H1 (cell line): ENCODE data around the gene EPB41L2. TPM values are rescaled to one million over a fixed set of nuclear protein-coding genes. Genes with fewer than 3 reads are reported as not detected.
A peak's percentile ranks its signal among the peaks of the same experiment; 100 is the strongest.

Experiments
- CTCF ChIA-PET: fragments of 300-600 bp; sonication (Branson Sonifier 250); formaldehyde crosslinking; loops from one replicate; lab custom pipeline; 2021; ENCODE audit not compliant: partially characterized antibody; lab: Charles Lee
- POLR2A ChIA-PET: fragments of 300-600 bp; sonication (Branson Sonifier 250); formaldehyde crosslinking; loops from one replicate; lab custom pipeline; 2021; ENCODE audit warnings: inconsistent platforms; ENCODE audit not compliant: partially characterized antibody; lab: Charles Lee
- DNase-seq, 2 experiments: peaks; one replicate each; pipeline versions ENCODE4 v3.0.0 to v3.0.0-alpha.2; 2010 to 2022; ENCODE audit warnings: low spot score in 2 of 2, low read depth in 1 of 2, mixed read lengths in 1 of 2
- FAIRE-seq: peaks from 2 replicates; lab custom pipeline; 2011; peaks lifted over from hg19 to GRCh38; lab: Jason Lieb, UNC
- H2AFZ ChIP-seq: 2 replicates; pipeline ENCODE4 v1.8.1; 2012; ENCODE audit warnings: low read length, inconsistent platforms
- H2AK5ac ChIP-seq: 2 replicates; pipeline ENCODE4 v1.6.1; 2013; ENCODE audit warnings: low read depth, low read length
- H2BK120ac ChIP-seq: replicated peaks from 2 replicates; pipeline ENCODE3; 2013; ENCODE audit warnings: low read depth, low read length, inconsistent platforms
- H2BK12ac ChIP-seq: 2 replicates; pipeline ENCODE4 v1.6.1; 2013; ENCODE audit warnings: low read depth, low read length
- H2BK15ac ChIP-seq: 2 replicates; pipeline ENCODE4 v1.6.1; 2013; ENCODE audit warnings: low read length
- H2BK20ac ChIP-seq: 2 replicates; pipeline ENCODE4 v1.6.1; 2013; ENCODE audit warnings: low read length
- H2BK5ac ChIP-seq: 2 replicates; pipeline ENCODE4 v1.6.1; 2013; ENCODE audit warnings: low read depth, low read length
- H3K14ac ChIP-seq: 2 replicates; pipeline ENCODE4 v1.6.1; 2013; ENCODE audit warnings: inconsistent platforms; ENCODE audit not compliant: insufficient read length
- H3K18ac ChIP-seq: 2 replicates; pipeline ENCODE4 v1.6.1; 2013; ENCODE audit warnings: low read length; ENCODE audit errors: extremely low read depth
- H3K23ac ChIP-seq: 2 replicates; pipeline ENCODE4 v1.6.1; 2013; ENCODE audit warnings: inconsistent platforms; ENCODE audit not compliant: insufficient read length
- H3K23me2 ChIP-seq: 2 replicates; pipeline ENCODE4 v1.6.1; 2013; ENCODE audit warnings: low read depth, low read length
- H3K27ac ChIP-seq: 2 replicates; pipeline ENCODE4 v1.6.1; 2011; ENCODE audit warnings: low read depth, low read length, inconsistent platforms
- H3K27me3 ChIP-seq, 4 experiments: replicated peaks in 1 of 4; 1 replicate in 1 of 4; 2 replicates in 3 of 4; pipeline versions ENCODE4 v1.6.1 to v1.8.1; 2011 to 2013; ENCODE audit warnings: low read length in 3 of 4, mild to moderate bottlenecking in 3 of 4, inconsistent platforms in 2 of 4, mixed read lengths in 2 of 4, moderate library complexity in 1 of 4; ENCODE audit not compliant: control insufficient read depth in 3 of 4, insufficient read depth in 3 of 4; ENCODE audit errors: extremely low read depth in 1 of 4
- H3K36me3 ChIP-seq, 4 experiments: 2 replicates each; pipeline versions ENCODE4 v1.6.1 to v1.8.1; 2011 to 2013; ENCODE audit warnings: mild to moderate bottlenecking in 4 of 4, low read length in 3 of 4, moderate library complexity in 2 of 4, control low read depth in 1 of 4, inconsistent platforms in 1 of 4; ENCODE audit not compliant: insufficient read depth in 4 of 4, control insufficient read depth in 2 of 4
- H3K4ac ChIP-seq: replicated peaks from 2 replicates; pipeline ENCODE3; 2013; ENCODE audit warnings: low read length, low read depth, mixed read lengths, inconsistent platforms; ENCODE audit not compliant: insufficient read length
- H3K4me1 ChIP-seq, 4 experiments: replicated peaks in 1 of 4; 1 replicate in 1 of 4; 2 replicates in 3 of 4; pipeline versions ENCODE4 v1.6.1 to v1.8.1; 2011 to 2013; ENCODE audit warnings: low read length in 3 of 4, inconsistent platforms in 2 of 4, mixed read lengths in 1 of 4; ENCODE audit not compliant: insufficient read depth in 4 of 4, control insufficient read depth in 3 of 4
- H3K4me2 ChIP-seq, 2 experiments: 2 replicates each; pipeline versions ENCODE4 v1.6.1 to v1.8.1; 2011 to 2013; ENCODE audit warnings: low read depth in 2 of 2, low read length in 2 of 2, control low read depth in 1 of 2, inconsistent platforms in 1 of 2, mild to moderate bottlenecking in 1 of 2; ENCODE audit not compliant: insufficient read depth in 1 of 2
- H3K4me3 ChIP-seq, 4 experiments: fragments of 200-600, 300-600 bp in 1 of 4; sonication (generic), shearing (Covaris generic), sonication (Bioruptor Twin) in 1 of 4; 2 replicates each; pipeline versions ENCODE4 v1.5.1 to v1.8.1; 2011 to 2016; ENCODE audit warnings: low read length in 4 of 4, low read depth in 3 of 4, control low read depth in 2 of 4, inconsistent platforms in 2 of 4, mild to moderate bottlenecking in 2 of 4, mixed read lengths in 1 of 4, moderate library complexity in 1 of 4; ENCODE audit not compliant: insufficient read depth in 2 of 4; ENCODE audit errors: extremely low read depth in 1 of 4
- H3K56ac ChIP-seq: replicated peaks from 2 replicates; pipeline ENCODE3; 2013; ENCODE audit warnings: low read depth, mild to moderate bottlenecking, mixed read lengths, low read length, inconsistent platforms; ENCODE audit not compliant: insufficient read length
- H3K79me1 ChIP-seq: 2 replicates; pipeline ENCODE4 v1.6.1; 2013; ENCODE audit warnings: low read depth, low read length, control low read depth
- H3K79me2 ChIP-seq, 2 experiments: 2 replicates each; pipeline versions ENCODE4 v1.6.1 to v1.8.1; 2012 to 2013; ENCODE audit warnings: low read length in 2 of 2, mild to moderate bottlenecking in 2 of 2, inconsistent platforms in 1 of 2; ENCODE audit not compliant: insufficient read depth in 2 of 2, control insufficient read depth in 1 of 2
- H3K9ac ChIP-seq, 4 experiments: replicated peaks in 1 of 4; 1 replicate in 1 of 4; 2 replicates in 3 of 4; pipeline versions ENCODE4 v1.6.1 to v1.8.1; 2011 to 2013; ENCODE audit warnings: low read depth in 3 of 4, low read length in 3 of 4, control low read depth in 2 of 4, mild to moderate bottlenecking in 2 of 4, moderate library complexity in 2 of 4, inconsistent platforms in 1 of 4; ENCODE audit errors: extremely low read depth in 1 of 4
- H3K9me3 ChIP-seq, 2 experiments: 2 replicates each; pipeline versions ENCODE4 v1.6.1 to v1.8.1; 2012 to 2013; ENCODE audit warnings: mild to moderate bottlenecking in 2 of 2, moderate library complexity in 2 of 2, control low read depth in 1 of 2, inconsistent platforms in 1 of 2, low read depth in 1 of 2, low read length in 1 of 2, mixed read lengths in 1 of 2; ENCODE audit not compliant: insufficient read depth in 2 of 2
- H4K20me1 ChIP-seq, 2 experiments: replicated peaks in 1 of 2; 2 replicates each; pipeline versions ENCODE3 to v1.8.1; 2011 to 2013; ENCODE audit warnings: inconsistent platforms in 2 of 2, low read length in 2 of 2, mild to moderate bottlenecking in 1 of 2; ENCODE audit not compliant: insufficient read depth in 2 of 2, control insufficient read depth in 1 of 2
- H4K5ac ChIP-seq: 2 replicates; pipeline ENCODE4 v1.6.1; 2013; ENCODE audit warnings: low read length, low read depth, mixed read lengths, inconsistent platforms; ENCODE audit not compliant: insufficient read length
- H4K8ac ChIP-seq: 2 replicates; pipeline ENCODE4 v1.8.0; 2013; ENCODE audit warnings: mild to moderate bottlenecking, moderate library complexity, low read length, inconsistent platforms; ENCODE audit not compliant: insufficient read depth; ENCODE audit errors: extremely low read depth
- H4K91ac ChIP-seq: replicated peaks from 2 replicates; pipeline ENCODE3; 2013; ENCODE audit warnings: low read length, mixed read lengths, inconsistent platforms; ENCODE audit not compliant: insufficient read length
- CBX5 ChIP-seq: fragments of 300-800, 300-1000 bp; sonication (generic); IDR thresholded peaks from 2 replicates; pipeline ENCODE4 v1.7.1; 2016; ENCODE audit warnings: antibody characterized with exemption, low read length, low read depth
- HDAC2 ChIP-seq, 2 experiments: fragments of 300-600 bp in 1 of 2; sonication (generic) in 1 of 2; IDR thresholded peaks; 2 replicates each; pipeline ENCODE4 v1.6.1; 2011 to 2012; ENCODE audit warnings: low read depth in 2 of 2, low read length in 2 of 2, mild to moderate bottlenecking in 2 of 2, moderate library complexity in 2 of 2, borderline replicate concordance in 1 of 2, inconsistent platforms in 1 of 2
- PHF8 ChIP-seq: fragments of 200-600 bp; sonication (generic); conservative IDR thresholded peaks from 2 replicates; pipeline ENCODE4 v1.7.1; 2012; ENCODE audit warnings: low read depth, mild to moderate bottlenecking, inconsistent platforms, low read length, moderate library complexity
- SIN3A ChIP-seq, 2 experiments: IDR thresholded peaks in 1 of 2; conservative IDR thresholded peaks in 1 of 2; 2 replicates each; pipeline ENCODE4 v1.6.1; 2011 to 2012; ENCODE audit warnings: low read length in 2 of 2, improper control_type of control experiment in 1 of 2, low read depth in 1 of 2, mild to moderate bottlenecking in 1 of 2
- SIRT6 ChIP-seq: IDR thresholded peaks from one replicate; pipeline ENCODE4 v1.7.1; 2012; ENCODE audit warnings: low read length, inconsistent platforms
- SP1 ChIP-seq: IDR thresholded peaks from 2 replicates; pipeline ENCODE4 v1.6.1; 2011; ENCODE audit warnings: low read depth, low read length
- SP2 ChIP-seq: IDR thresholded peaks from 2 replicates; pipeline ENCODE4 v1.6.1; 2012; ENCODE audit warnings: mild to moderate bottlenecking, low read length, inconsistent platforms
- SP4 ChIP-seq: IDR thresholded peaks from 2 replicates; pipeline ENCODE4 v1.6.1; 2012; ENCODE audit warnings: low read length, inconsistent platforms
- TAF7 ChIP-seq: optimal IDR thresholded peaks from 2 replicates; pipeline ENCODE3; 2011; ENCODE audit warnings: low read depth, mild to moderate bottlenecking, inconsistent platforms, low read length, moderate library complexity, borderline replicate concordance
- TCF12 ChIP-seq: IDR thresholded peaks from 2 replicates; pipeline ENCODE4 v1.6.1; 2011; ENCODE audit warnings: low read depth, mild to moderate bottlenecking, low read length
- YY1 ChIP-seq: IDR thresholded peaks from 2 replicates; pipeline ENCODE4 v1.6.1; 2011; ENCODE audit warnings: low read depth, mild to moderate bottlenecking, low read length
- ZNF274 ChIP-seq: IDR thresholded peaks from 2 replicates; pipeline ENCODE4 v1.7.0; 2012; ENCODE audit warnings: low read length, borderline replicate concordance; ENCODE audit errors: extremely low read depth
- WGBS, 2 experiments: shearing (Covaris generic) in 1 of 2; methylation state at CpG; one replicate each; pipeline versions ENCODE4 v1.1.6 to v1.1.7; 2013 to 2015; ENCODE audit warnings: low lambda C conversion rate in 2 of 2, mixed read lengths in 2 of 2, inconsistent platforms in 1 of 2, low coverage in 1 of 2, missing lambda C conversion rate in 1 of 2; ENCODE audit not compliant: insufficient replicate concordance in 2 of 2, insufficient coverage in 1 of 2, insufficient read length in 1 of 2; ENCODE audit errors: extremely low coverage in 1 of 2, missing lambda C conversion rate in 1 of 2; 5-methylcytosine and 5-hydroxymethylcytosine counted together
- polyA plus RNA-seq, 7 experiments: library from polyadenylated mRNA; depleted of rRNA in 3 of 7; stranded (reverse) in 5 of 7; unstranded in 2 of 7; fragments of >200 nt in 5 of 7; fragments of 200-250 nt in 2 of 7; gene quantifications; 1 replicate in 5 of 7; 2 replicates in 1 of 7; 4 replicates in 1 of 7; pipeline versions ENCODE4 v1.2.1 to v1.2.3, GENCODE V29; 2011 to 2013; ENCODE audit warnings: missing spikeins in 2 of 7, mixed read lengths in 2 of 7
- total RNA-seq: library from RNA; stranded (reverse); fragmentation: NEBNext Ultra II Directional; extraction: Animal tissue kit (Norgen Biotek cat#: 25700); gene quantifications from 2 replicates; pipeline ENCODE4 v1.2.1, GENCODE V29; 2021

The EPB41L2 gene
- total and polyA plus RNA-seq, 2 of the 8 experiments (the other 6 are each of a cell fraction or from before 2014, with no cell fraction given): 22.5 to 123 TPM

DNA sequence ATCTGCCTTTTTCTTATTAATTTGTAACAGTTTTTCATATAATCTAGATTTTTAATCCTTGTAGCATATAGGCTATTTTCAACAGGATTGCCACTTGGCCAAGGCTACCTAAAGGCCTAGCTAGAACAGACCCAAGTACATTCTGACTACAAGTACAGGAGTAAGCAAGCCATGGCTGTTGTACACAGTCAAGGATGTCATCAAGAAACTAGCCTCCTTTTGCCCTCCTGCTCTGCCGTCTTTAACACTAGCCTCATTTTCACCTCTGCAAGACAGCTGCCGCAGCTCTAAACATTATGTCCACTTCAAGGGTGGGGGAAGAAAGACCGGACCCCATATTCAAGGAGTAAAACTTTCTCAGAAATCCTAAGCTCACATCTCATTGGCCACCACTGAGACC lies 45.1 kb downstream of the EPB41L2 start:
- ChIA-PET POLR2A (no interaction called here), CTCF (interaction anchor here (1.6 kb wide), 1 partner anchor 116 kb away, joined by 3 read pairs; no protein-coding TSS in a partner anchor)
- H3K9me3 ChIP-seq: peaks cover 3 to 6% of the 10 kb centered on the region in 2 experiments; a peak in 2 of 4 replicates
- DNase-seq: no peak
- H3K23me2 ChIP-seq: no peaks in the 10 kb centered on the region
- H2BK5ac ChIP-seq: no peak overlapping the region
- no peak overlapping the region for H3K56ac ChIP-seq
- no peak overlapping the region for H2AFZ ChIP-seq
- no peak overlapping the region for H3K4ac ChIP-seq
- 92% methylated on average over 3 of the region's 3 CpGs; no CpG with 5 or more reads in 1 of the 2 experiments for WGBS, 2 experiments
- peak overlapping the region; percentile 33 for H4K91ac ChIP-seq
- H4K20me1 ChIP-seq: no peaks in the 10 kb centered on the region
- no peak overlapping the region for H2BK120ac ChIP-seq
- no peak overlapping the region for H2BK20ac ChIP-seq
- H4K5ac ChIP-seq: no peak overlapping the region
- no peak overlapping the region for H3K14ac ChIP-seq
- no peak overlapping the region for H3K4me2 ChIP-seq
- H3K27me3 ChIP-seq: no peaks in the 10 kb centered on the region
- no peak for FAIRE-seq
- H3K79me1 ChIP-seq: peaks cover 2% of the 10 kb centered on the region; the same call in 1 of the 2 replicates
- H3K27ac ChIP-seq: no peak overlapping the region
- no peaks in the 10 kb centered on the region; a peak in 1 of 8 replicates for H3K36me3 ChIP-seq
- no peak overlapping the region for H2BK12ac ChIP-seq
- no peak overlapping the region for H4K8ac ChIP-seq
- no peak overlapping the region for H2AK5ac ChIP-seq
- H3K18ac ChIP-seq: no peak overlapping the region
- H3K9ac ChIP-seq: no peak overlapping the region
- no peak overlapping the region for H3K4me3 ChIP-seq
- no peak overlapping the region for H2BK15ac ChIP-seq
- peaks cover 0 to 43% of the 10 kb centered on the region in 2 experiments; a peak in 2 of 4 replicates for H3K79me2 ChIP-seq
- H3K23ac ChIP-seq: peak overlapping the region; percentile 79
- H3K4me1 ChIP-seq: peaks cover 0 to 3% (median 2%) of the 10 kb centered on the region in 4 experiments; a peak in 1 of 7 replicates
- TF ChIP-seq SP2 (no peak), TAF7 (no peak), SP4 (no peak), SIN3A (conservative IDR thresholded peaks at IDR 0.05 in 1 of 2, IDR thresholded peaks at IDR 0.05 in 1 of 2; ENCODE audit: low read depth in 1 of 2, low read length in 2 of 2) (no peak), HDAC2 (IDR thresholded peaks at IDR 0.05; ENCODE audit: borderline replicate concordance in 1 of 2, low read depth in 2 of 2, low read length in 2 of 2) (no peak), TCF12 (no peak), YY1 (no peak), CBX5 (no peak), SIRT6 (no peak), SP1 (no peak), PHF8 (no peak), ZNF274 (no peak)
